ENCODE measurements around the gene HTR4.

DNA sequence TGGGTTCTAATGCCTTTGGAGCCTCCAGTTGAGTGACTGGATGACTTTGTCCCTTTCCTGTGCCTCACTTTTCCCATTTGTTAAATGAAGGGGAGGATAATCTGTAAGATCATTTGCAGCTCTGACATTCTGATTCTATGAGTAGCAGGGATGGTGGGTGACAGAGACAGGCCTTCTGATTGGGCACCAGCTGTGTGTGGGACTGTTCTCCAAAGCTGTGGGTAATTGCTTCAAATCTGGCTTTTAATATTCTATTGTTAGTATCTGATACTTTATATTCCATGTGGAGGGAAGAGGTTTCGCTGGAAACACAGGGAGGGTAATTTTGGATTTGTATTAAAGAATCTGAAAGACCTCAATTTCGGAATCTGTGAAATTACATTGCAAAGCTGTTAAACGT is 167.9 kb downstream of the HTR4 start:
- TF ChIP-seq, protein P1, sequence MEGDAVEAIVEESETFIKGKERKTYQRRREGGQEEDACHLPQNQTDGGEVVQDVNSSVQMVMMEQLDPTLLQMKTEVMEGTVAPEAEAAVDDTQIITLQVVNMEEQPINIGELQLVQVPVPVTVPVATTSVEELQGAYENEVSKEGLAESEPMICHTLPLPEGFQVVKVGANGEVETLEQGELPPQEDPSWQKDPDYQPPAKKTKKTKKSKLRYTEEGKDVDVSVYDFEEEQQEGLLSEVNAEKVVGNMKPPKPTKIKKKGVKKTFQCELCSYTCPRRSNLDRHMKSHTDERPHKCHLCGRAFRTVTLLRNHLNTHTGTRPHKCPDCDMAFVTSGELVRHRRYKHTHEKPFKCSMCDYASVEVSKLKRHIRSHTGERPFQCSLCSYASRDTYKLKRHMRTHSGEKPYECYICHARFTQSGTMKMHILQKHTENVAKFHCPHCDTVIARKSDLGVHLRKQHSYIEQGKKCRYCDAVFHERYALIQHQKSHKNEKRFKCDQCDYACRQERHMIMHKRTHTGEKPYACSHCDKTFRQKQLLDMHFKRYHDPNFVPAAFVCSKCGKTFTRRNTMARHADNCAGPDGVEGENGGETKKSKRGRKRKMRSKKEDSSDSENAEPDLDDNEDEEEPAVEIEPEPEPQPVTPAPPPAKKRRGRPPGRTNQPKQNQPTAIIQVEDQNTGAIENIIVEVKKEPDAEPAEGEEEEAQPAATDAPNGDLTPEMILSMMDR (conservative IDR thresholded peaks at IDR 0.05; ENCODE audit: low read depth, low read length) = no peak
- TF ChIP-seq EZH2 (IDR thresholded peaks at IDR 0.05; ENCODE audit: borderline replicate concordance, low read depth, low read length, poor library complexity, severe bottlenecking) = no peak
